Gastroesophageal sphincter (tissue), 4 donors: ENCODE measurements around the gene YIPF5. TPM values are rescaled to one million over a fixed set of nuclear protein-coding genes. Genes with fewer than 3 reads are reported as not detected.

ENCODE experiments used
- ATAC-seq: fragments of 150-250 bp; one replicate; pipeline ENCODE4 v1.9.1; 2016; ENCODE audit warnings: mild to moderate bottlenecking, moderate library complexity
- H3K27ac ChIP-seq, 4 donors: fragments of 200-600 bp; sonication (generic) in 3 of 4; 1 replicate in 3 of 4; 2 replicates in 1 of 4; pipeline ENCODE4 v1.5.1; 2016 to 2019
- H3K27me3 ChIP-seq: fragments of 200-600 bp; sonication (generic); one replicate; pipeline ENCODE4 v1.5.1; 2019
- H3K36me3 ChIP-seq, 2 donors: fragments of 200-600 bp; sonication (generic); one replicate each; pipeline ENCODE4 v1.5.1; 2019; ENCODE audit warnings: control low read depth in 1 of 2
- H3K4me1 ChIP-seq, 3 donors: fragments of 200-600 bp; sonication (generic); 1 replicate in 2 of 3; 2 replicates in 1 of 3; pipeline ENCODE4 v1.5.1; 2016 to 2019; ENCODE audit warnings: control low read depth in 2 of 3
- H3K4me3 ChIP-seq, 2 donors: fragments of 200-600 bp; sonication (generic); one replicate each; pipeline ENCODE4 v1.5.1; 2019; ENCODE audit warnings: mild to moderate bottlenecking in 1 of 2, moderate library complexity in 1 of 2
- H3K9me3 ChIP-seq, 3 donors: fragments of 200-600 bp; sonication (generic); one replicate each; pipeline ENCODE4 v1.5.1; 2017 to 2019; ENCODE audit warnings: control low read depth in 2 of 3
- CTCF ChIP-seq, 4 experiments: fragments of 200-600 bp in 2 of 4; fragments of 450-650 bp in 2 of 4; sonication (generic) in 1 of 4; IDR thresholded peaks; one replicate each; pipeline ENCODE4 v1.5.1; 2017 to 2019; ENCODE audit warnings: antibody characterized with exemption in 4 of 4, mild to moderate bottlenecking in 2 of 4, moderate library complexity in 2 of 4
- EP300 ChIP-seq: sonication (generic); formaldehyde crosslinking; IDR thresholded peaks from one replicate; pipeline ENCODE4 v1.6.1; 2017; ENCODE audit warnings: antibody characterized with exemption, mild to moderate bottlenecking
- POLR2A ChIP-seq, 2 donors: fragments of 450-650 bp; IDR thresholded peaks; one replicate each; pipeline ENCODE4 v1.6.1; 2017; ENCODE audit warnings: antibody characterized with exemption in 2 of 2, mild to moderate bottlenecking in 2 of 2, moderate library complexity in 1 of 2
- POLR2AphosphoS5 ChIP-seq: sonication (generic); formaldehyde crosslinking; IDR thresholded peaks from one replicate; pipeline ENCODE4 v1.6.1; 2017; ENCODE audit warnings: antibody characterized with exemption
- WGBS, 2 donors: methylation state at CpG; one replicate each; pipeline ENCODE4 v1.1.5; 2018; ENCODE audit warnings: low coverage in 1 of 2; 5-methylcytosine and 5-hydroxymethylcytosine counted together
- total RNA-seq, 4 donors: library from RNA; depleted of rRNA; stranded (reverse); fragments of >200 nt; gene quantifications; one replicate each; pipeline ENCODE4 v1.1.0, GENCODE V29; 2016

Gene YIPF5
- total RNA-seq, 4 donors from 2014 or later: 28.0 to 42.3 (median 34.8) TPM

- Histone ChIP-seq H3K4me3 (no peak overlapping the region), H3K9me3 (no peaks in the 10 kb centered on the region), H3K36me3 (no peaks in the 10 kb centered on the region), H3K27ac (no peak overlapping the region), H3K27me3 (no peaks in the 10 kb centered on the region), H3K4me1 (no peaks in the 10 kb centered on the region)
- 83 to 97% methylated on average over 4 of the region's 4 CpGs for WGBS, 2 donors
- ATAC-seq: no peak
- no peak for TF ChIP-seq CTCF (IDR thresholded peaks at IDR 0.05)
- TF ChIP-seq POLR2AphosphoS5: no peak
- TF ChIP-seq POLR2A (IDR thresholded peaks at IDR 0.05): no peak
- no peak for TF ChIP-seq EP300
These were observed 37.3 kb downstream of the YIPF5 start for GRCh38 chr5:144133050-144133633.

- no peaks in the 10 kb centered on the region for H3K9me3 ChIP-seq
- no peaks in the 10 kb centered on the region for H3K36me3 ChIP-seq
- WGBS, 2 donors: 68 to 98% methylated on average over 4 of the region's 4 CpGs
- no peak for TF ChIP-seq POLR2A (IDR thresholded peaks at IDR 0.05)
- no peaks in the 10 kb centered on the region for H3K4me1 ChIP-seq
- ATAC-seq: no peak
- no peaks in the 10 kb centered on the region for H3K27me3 ChIP-seq
- H3K4me3 ChIP-seq: no peak overlapping the region
- no peak overlapping the region for H3K27ac ChIP-seq
These were observed 39.2 kb downstream of the YIPF5 start for GRCh38 chr5:144131261-144131660.

- 80% methylated on average over 4 of the region's 4 CpGs for WGBS, 2 donors
- H3K27ac ChIP-seq: no peak overlapping the region
These were observed 40.2 kb downstream of the YIPF5 start for GRCh38 chr5:144130306-144130705.

DNA sequence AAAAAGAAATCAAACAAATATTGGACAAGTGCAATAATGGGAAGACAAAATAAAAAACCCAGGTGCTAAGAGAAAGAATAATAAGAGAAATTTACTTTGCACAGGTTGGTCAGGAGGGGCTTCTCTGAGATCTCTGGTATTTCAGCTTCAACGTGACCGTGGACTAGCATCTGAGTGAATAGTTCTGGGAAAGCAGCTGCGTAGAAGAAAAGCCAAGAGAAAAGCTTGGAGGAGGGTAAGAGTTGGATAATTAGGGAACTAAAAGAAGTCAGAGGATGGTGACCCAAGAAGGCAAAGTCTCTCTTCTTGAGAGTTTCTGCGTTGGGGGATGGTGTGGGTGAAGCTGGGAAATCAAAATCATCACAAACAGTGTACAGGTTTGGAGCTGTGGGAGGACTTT, 41.6 kb downstream of the YIPF5 start:
- no peaks in the 10 kb centered on the region for H3K4me1 ChIP-seq
- no peak for ATAC-seq
- WGBS, 2 donors: 77% methylated on average over 3 of the region's 4 CpGs; no CpG with 5 or more reads in 1 of the 2 donors
- no peaks in the 10 kb centered on the region for H3K9me3 ChIP-seq
- no peak overlapping the region for H3K27ac ChIP-seq
- no peaks in the 10 kb centered on the region for H3K27me3 ChIP-seq
- no peaks in the 10 kb centered on the region for H3K36me3 ChIP-seq
- TF ChIP-seq EP300 (no peak), POLR2AphosphoS5 (no peak), POLR2A (IDR thresholded peaks at IDR 0.05) (no peak), CTCF (IDR thresholded peaks at IDR 0.05) (no peak)
- H3K4me3 ChIP-seq: no peak overlapping the region

More at GRCh38 chr5:144130306-144130705, 40.2 kb downstream of the YIPF5 start:
- Histone ChIP-seq H3K27me3 (no peaks in the 10 kb centered on the region), H3K36me3 (no peaks in the 10 kb centered on the region), H3K4me3 (no peak overlapping the region), H3K4me1 (no peaks in the 10 kb centered on the region), H3K9me3 (no peaks in the 10 kb centered on the region)
- no peak for ATAC-seq
- no peak for TF ChIP-seq CTCF (IDR thresholded peaks at IDR 0.05)
- TF ChIP-seq POLR2A (IDR thresholded peaks at IDR 0.05): no peak
- no peak for TF ChIP-seq EP300
- no peak for TF ChIP-seq POLR2AphosphoS5

DNA sequence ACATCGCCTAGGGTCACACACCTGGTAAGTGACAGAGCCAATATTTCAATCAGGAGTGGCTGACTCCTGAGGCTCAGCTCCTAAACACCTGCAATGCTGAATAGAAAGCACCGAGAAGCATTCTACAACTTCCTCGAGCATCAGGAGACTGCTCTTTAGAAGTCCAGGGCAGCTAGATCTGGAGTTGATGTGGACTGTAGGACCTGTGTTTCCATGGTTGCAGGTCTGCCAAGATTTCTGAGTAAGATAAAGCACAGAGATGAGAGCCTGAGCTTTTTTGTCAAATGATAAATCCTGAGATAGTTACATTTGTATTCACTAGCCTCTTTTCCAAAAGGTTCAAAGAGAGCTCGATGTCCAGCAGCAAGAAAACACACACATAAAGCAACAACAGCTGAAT, 43.8 kb downstream of the YIPF5 start:
- 64 to 99% methylated on average over 4 of the region's 4 CpGs for WGBS, 2 donors
- H3K27me3 ChIP-seq: no peaks in the 10 kb centered on the region
- TF ChIP-seq POLR2AphosphoS5 (no peak), CTCF (IDR thresholded peaks at IDR 0.05) (no peak)

More for the DNA sequence above, 43.8 kb downstream of the YIPF5 start:
- no peaks in the 10 kb centered on the region for H3K9me3 ChIP-seq
- no peaks in the 10 kb centered on the region for H3K36me3 ChIP-seq
- H3K4me3 ChIP-seq: no peak overlapping the region
- ATAC-seq: no peak
- H3K27ac ChIP-seq: no peak overlapping the region
- no peaks in the 10 kb centered on the region for H3K4me1 ChIP-seq
